NOMO-1 (cell line): Measurements from ENCODE around the gene KRTAP12-4.
"Not testable (repeated sequence)": the region's sequence is repeated elsewhere in the genome, so short reads cannot be mapped to it uniquely, and the experiment has no call there.

Source experiments
- DNase-seq, 2 experiments: peaks; one replicate each; lab custom pipeline; 2025; ENCODE audit not compliant: unreplicated experiment in 2 of 2; lab: John Stamatoyannopoulos, UW

The KRTAP12-4 gene

GRCh38 chr21:44654576-44655175, at the start of gene KRTAP12-4:
KRTAP12-4 (minus strand) TSS chr21:44654659; CDS start chr21:44654614, 45 bp downstream.
- DNase-seq = no peak

GRCh38 chr21:44703731-44704635, 49.5 kb upstream of the KRTAP12-4 start:
- no peak for DNase-seq

- no peak for DNase-seq
These were observed 48.7 kb upstream of the KRTAP12-4 start for GRCh38 chr21:44702973-44703730.

- no peak for DNase-seq
These were observed 47.9 kb upstream of the KRTAP12-4 start for GRCh38 chr21:44702111-44702972.

- no peak for DNase-seq
These were observed 47.1 kb upstream of the KRTAP12-4 start for GRCh38 chr21:44701541-44701940.

- no peak for DNase-seq
These were observed 46.6 kb upstream of the KRTAP12-4 start for GRCh38 chr21:44701023-44701400.

GRCh38 chr21:44700101-44701022, 45.9 kb upstream of the KRTAP12-4 start:
- DNase-seq = no peak

- no peak for DNase-seq
These were observed 45.1 kb upstream of the KRTAP12-4 start for GRCh38 chr21:44699502-44700001.

- DNase-seq = no peak
These were observed 43.6 kb upstream of the KRTAP12-4 start for GRCh38 chr21:44697811-44698734.

GRCh38 chr21:44697172-44697810, 42.8 kb upstream of the KRTAP12-4 start, which contains the start of gene KRTAP10-12:
KRTAP10-12 (plus strand) TSS chr21:44697172; CDS start chr21:44697202, 30 bp downstream.
- DNase-seq = not testable (repeated sequence)

- no peak for DNase-seq
These were observed 42.1 kb upstream of the KRTAP12-4 start for GRCh38 chr21:44696572-44696971.

GRCh38 chr21:44695641-44696040, 41.2 kb upstream of the KRTAP12-4 start:
- no peak for DNase-seq

- DNase-seq = no peak
These were observed 40.7 kb upstream of the KRTAP12-4 start for GRCh38 chr21:44695184-44695583.

GRCh38 chr21:44694776-44695175, 40.3 kb upstream of the KRTAP12-4 start:
- DNase-seq = no peak

GRCh38 chr21:44692798-44693512, 38.5 kb upstream of the KRTAP12-4 start:
- no peak for DNase-seq

- no peak for DNase-seq
These were observed 37.2 kb upstream of the KRTAP12-4 start for GRCh38 chr21:44691686-44692085.

- DNase-seq = not testable (repeated sequence)
These were observed 35.3 kb upstream of the KRTAP12-4 start for GRCh38 chr21:44689740-44690139.
